Measurements from ENCODE around the gene ZNF644.

DNA sequence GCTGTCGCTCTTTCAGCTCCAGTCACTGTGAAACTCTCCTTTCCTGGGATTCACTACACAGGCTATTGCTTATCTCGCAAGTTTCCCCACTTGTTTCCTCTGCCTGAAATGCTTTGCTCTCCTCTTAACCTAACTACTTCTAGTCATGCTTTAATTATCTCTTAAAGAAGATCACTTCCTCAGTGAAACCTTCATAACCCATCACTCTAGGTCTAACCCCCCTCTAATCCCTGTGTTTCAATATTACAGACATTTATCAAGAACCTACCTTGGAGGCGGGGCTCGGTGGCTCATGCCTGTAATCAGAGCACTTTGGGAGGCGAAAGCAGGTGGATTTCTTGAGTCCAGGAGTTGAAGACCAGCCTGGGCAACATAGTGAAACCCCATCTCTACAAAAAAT, 16.7 kb upstream of the ZNF644 start:
- no peak for TF ChIP-seq CTCF (IDR thresholded peaks at IDR 0.05)
- TF ChIP-seq POLR2A (IDR thresholded peaks at IDR 0.05), result no peak
